Esophagus muscularis mucosa (tissue), 4 donors: ENCODE data around the gene PABPC4L.

Experiments
- EP300 ChIP-seq: sonication (generic); formaldehyde crosslinking; IDR thresholded peaks from one replicate; pipeline ENCODE4 v1.6.1; 2017; ENCODE audit warnings: antibody characterized with exemption
- POLR2A ChIP-seq: fragments of 450-650 bp; IDR thresholded peaks from one replicate; pipeline ENCODE4 v1.6.1; 2017; ENCODE audit warnings: antibody characterized with exemption, moderate library complexity, mild to moderate bottlenecking, low read depth
- POLR2AphosphoS5 ChIP-seq, 2 donors: sonication (generic); formaldehyde crosslinking; IDR thresholded peaks; one replicate each; pipeline ENCODE4 v1.6.1; 2017; ENCODE audit warnings: antibody characterized with exemption in 2 of 2
- TF ChIP-seq, protein P1 (sequence below), 3 experiments: fragments of 200-600 bp in 2 of 3; fragments of 450-650 bp in 1 of 3; sonication (generic) in 2 of 3; IDR thresholded peaks; one replicate each; pipeline ENCODE4 v1.5.1; 2017 to 2019; ENCODE audit warnings: antibody characterized with exemption in 3 of 3, mild to moderate bottlenecking in 2 of 3, moderate library complexity in 1 of 3

DNA sequence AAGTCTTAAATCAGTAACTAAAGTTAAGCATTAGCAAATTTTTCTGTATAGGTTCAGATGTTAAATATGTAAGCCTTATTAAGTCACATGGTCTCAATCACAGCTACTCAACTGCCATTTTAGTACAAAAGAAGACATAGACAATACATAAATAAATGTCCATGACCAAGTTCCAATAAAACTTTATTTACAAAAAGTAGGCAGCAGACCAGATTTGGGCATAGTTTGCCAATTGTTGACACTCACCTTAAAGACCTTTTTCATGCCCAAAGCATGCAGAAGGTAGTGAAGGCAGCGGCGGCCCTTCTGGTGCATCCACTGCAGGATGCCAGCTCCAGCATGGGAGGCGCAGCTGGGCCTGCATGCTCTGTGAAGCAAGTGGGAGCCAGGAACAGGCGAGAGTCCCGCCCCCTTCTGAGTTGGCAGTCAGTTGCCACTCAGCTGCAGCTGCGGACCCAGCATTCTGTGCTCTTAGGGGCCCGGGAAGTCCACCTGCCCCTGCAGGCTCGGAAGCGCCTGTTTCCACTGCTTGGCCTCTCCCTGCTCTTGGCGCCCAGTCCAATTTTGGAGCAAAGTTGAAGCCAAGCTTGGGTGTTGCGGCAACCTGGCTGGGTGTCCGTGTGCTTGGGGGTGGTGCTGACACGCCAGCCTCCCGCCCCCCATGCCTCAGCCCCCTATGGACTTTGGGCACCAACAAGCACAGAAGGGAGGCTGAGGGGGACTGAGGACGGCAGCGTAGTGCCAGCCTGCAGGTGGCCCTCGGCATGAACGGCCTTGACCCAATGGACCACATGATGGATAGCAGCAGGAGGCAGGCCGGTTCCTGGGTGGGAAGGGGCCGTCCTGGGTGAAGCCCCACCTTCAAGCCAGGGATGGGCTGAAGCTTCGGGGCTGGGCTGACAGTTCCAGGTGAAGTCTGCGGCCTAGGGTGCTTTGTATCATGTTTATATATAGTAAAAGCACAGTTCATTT lies 42.4 kb upstream of the PABPC4L start:
- TF ChIP-seq, protein P1, sequence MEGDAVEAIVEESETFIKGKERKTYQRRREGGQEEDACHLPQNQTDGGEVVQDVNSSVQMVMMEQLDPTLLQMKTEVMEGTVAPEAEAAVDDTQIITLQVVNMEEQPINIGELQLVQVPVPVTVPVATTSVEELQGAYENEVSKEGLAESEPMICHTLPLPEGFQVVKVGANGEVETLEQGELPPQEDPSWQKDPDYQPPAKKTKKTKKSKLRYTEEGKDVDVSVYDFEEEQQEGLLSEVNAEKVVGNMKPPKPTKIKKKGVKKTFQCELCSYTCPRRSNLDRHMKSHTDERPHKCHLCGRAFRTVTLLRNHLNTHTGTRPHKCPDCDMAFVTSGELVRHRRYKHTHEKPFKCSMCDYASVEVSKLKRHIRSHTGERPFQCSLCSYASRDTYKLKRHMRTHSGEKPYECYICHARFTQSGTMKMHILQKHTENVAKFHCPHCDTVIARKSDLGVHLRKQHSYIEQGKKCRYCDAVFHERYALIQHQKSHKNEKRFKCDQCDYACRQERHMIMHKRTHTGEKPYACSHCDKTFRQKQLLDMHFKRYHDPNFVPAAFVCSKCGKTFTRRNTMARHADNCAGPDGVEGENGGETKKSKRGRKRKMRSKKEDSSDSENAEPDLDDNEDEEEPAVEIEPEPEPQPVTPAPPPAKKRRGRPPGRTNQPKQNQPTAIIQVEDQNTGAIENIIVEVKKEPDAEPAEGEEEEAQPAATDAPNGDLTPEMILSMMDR (IDR thresholded peaks at IDR 0.05) = no peak
- TF ChIP-seq POLR2A (no peak), POLR2AphosphoS5 (IDR thresholded peaks at IDR 0.05) (no peak), EP300 (no peak)
